ENCODE measurements around the gene UCN. TPM values are rescaled to one million over a fixed set of nuclear protein-coding genes. Genes with fewer than 3 reads are reported as not detected.

Gene UCN
- total and polyA plus RNA-seq, 10 of the 15 experiments (the other 5 are each of a cell fraction or from before 2014, with no cell fraction given), result 0.10 to 3.8 (median 1.1) TPM; not detected in 1

DNA sequence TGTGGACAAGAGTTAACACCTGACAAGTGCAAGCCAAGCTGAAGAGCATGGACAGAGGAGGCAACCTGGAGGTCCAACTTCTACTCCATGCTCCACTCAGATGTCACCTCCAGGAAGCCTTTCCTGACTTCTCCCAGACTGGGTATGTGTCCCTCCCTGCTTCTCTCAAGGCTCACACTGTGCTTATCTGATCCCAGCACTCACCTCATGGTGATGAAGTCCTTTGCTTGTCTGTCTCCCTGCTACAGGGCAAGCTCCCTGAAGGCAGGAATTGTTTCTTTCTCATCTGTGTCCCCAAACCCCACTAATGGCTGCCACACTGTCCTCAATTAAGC lies 42.7 kb downstream of the UCN start:
- no peak overlapping the region for H2AFZ ChIP-seq (ENCODE audit: control insufficient read depth, low read depth, low read length)
- POLR2A ChIA-PET, result no interaction called here

More for the DNA sequence above, 42.7 kb downstream of the UCN start:
- Histone ChIP-seq H3K27ac (ENCODE audit: control insufficient read depth, insufficient read depth) (no peak overlapping the region), H3K79me2 (ENCODE audit: control insufficient read depth, insufficient read depth, low read length) (no peaks in the 10 kb centered on the region), H3K9ac (ENCODE audit: control insufficient read depth, insufficient read depth, low read length) (no peak overlapping the region), H3K4me2 (ENCODE audit: control insufficient read depth, insufficient read depth) (no peak overlapping the region), H3K27me3 (replicated peaks in 1 of 2; ENCODE audit: control insufficient read depth in 2 of 2, insufficient read depth in 2 of 2, low read length in 1 of 2) (peaks cover 21 to 40% of the 10 kb centered on the region in 2 experiments), H3K36me3 (ENCODE audit: control insufficient read depth in 2 of 2, insufficient read depth in 2 of 2, low read length in 1 of 2) (no peaks in the 10 kb centered on the region), H3K4me1 (ENCODE audit: control insufficient read depth, insufficient read depth, low read length) (peaks cover 19% of the 10 kb centered on the region), H3K9me3 (replicated peaks; ENCODE audit: control insufficient read depth, insufficient read depth, low read length) (no peaks in the 10 kb centered on the region), H4K20me1 (ENCODE audit: control insufficient read depth, insufficient read depth) (no peaks in the 10 kb centered on the region), H3K4me3 (no peak overlapping the region)
- BruUV-seq (replicated peaks), result no TSS peak
- SMC1A ChIA-PET (ENCODE audit: uncharacterized antibody, unreplicated experiment), result interaction anchor here (1.6 to 4.2 kb wide), 2 partner anchors 14 to 37 kb away, joined by 3 to 20 read pairs; no protein-coding TSS in a partner anchor
- RAD21 ChIA-PET (ENCODE audit: unreplicated experiment), result interaction anchor here (1.9 to 3.6 kb wide), 2 partner anchors 8 to 15 kb away, joined by 5 to 16 read pairs; no protein-coding TSS in a partner anchor
- ATAC-seq (no peak), DNase-seq (ENCODE audit: low read depth, low spot score) (no peak), FAIRE-seq (no peak)
- CTCF ChIA-PET, result interaction anchor here (0.7 to 7.9 kb wide), 7 partner anchors 8 to 418 kb away, joined by 3 to 52 read pairs (median 6); no protein-coding TSS in a partner anchor
- no peak for TF ChIP-seq USF1 (IDR thresholded peaks at IDR 0.05; ENCODE audit: borderline replicate concordance, extremely low read length, insufficient read depth, low read depth, low read length)
- TF ChIP-seq LARP7 (IDR thresholded peaks at IDR 0.05), result no peak
- no peak for TF ChIP-seq CBX3 (IDR thresholded peaks at IDR 0.05; ENCODE audit: borderline replicate concordance, low read depth)
- no peak for TF ChIP-seq JUND (IDR thresholded peaks at IDR 0.05; ENCODE audit: low read depth, low read length)
- TF ChIP-seq ESRRA (IDR thresholded peaks at IDR 0.05; ENCODE audit: low read length), result no peak
- TF ChIP-seq, protein P1, sequence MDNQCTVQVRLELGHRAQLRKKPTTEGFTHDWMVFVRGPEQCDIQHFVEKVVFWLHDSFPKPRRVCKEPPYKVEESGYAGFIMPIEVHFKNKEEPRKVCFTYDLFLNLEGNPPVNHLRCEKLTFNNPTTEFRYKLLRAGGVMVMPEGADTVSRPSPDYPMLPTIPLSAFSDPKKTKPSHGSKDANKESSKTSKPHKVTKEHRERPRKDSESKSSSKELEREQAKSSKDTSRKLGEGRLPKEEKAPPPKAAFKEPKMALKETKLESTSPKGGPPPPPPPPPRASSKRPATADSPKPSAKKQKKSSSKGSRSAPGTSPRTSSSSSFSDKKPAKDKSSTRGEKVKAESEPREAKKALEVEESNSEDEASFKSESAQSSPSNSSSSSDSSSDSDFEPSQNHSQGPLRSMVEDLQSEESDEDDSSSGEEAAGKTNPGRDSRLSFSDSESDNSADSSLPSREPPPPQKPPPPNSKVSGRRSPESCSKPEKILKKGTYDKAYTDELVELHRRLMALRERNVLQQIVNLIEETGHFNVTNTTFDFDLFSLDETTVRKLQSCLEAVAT (IDR thresholded peaks at IDR 0.05), result no peak
- no peak for TF ChIP-seq RAD21 (IDR thresholded peaks at IDR 0.05; ENCODE audit: insufficient read depth, low read depth, low read length)
- TF ChIP-seq SMC3 (IDR thresholded peaks at IDR 0.05; ENCODE audit: borderline replicate concordance, low read length), result no peak
- in situ Hi-C loops (cut with MboI), result no loop called here
- intact Hi-C loops (cut with micrococcal nuclease; ENCODE audit: unreplicated experiment), result no loop called here

Data from GM12878 (cell line).